Measurements from ENCODE around the gene ADGRL4.
"Not testable (repeated sequence)": the region's sequence is repeated elsewhere in the genome, so short reads cannot be mapped to it uniquely, and the experiment has no call there.

The ADGRL4 gene

DNA sequence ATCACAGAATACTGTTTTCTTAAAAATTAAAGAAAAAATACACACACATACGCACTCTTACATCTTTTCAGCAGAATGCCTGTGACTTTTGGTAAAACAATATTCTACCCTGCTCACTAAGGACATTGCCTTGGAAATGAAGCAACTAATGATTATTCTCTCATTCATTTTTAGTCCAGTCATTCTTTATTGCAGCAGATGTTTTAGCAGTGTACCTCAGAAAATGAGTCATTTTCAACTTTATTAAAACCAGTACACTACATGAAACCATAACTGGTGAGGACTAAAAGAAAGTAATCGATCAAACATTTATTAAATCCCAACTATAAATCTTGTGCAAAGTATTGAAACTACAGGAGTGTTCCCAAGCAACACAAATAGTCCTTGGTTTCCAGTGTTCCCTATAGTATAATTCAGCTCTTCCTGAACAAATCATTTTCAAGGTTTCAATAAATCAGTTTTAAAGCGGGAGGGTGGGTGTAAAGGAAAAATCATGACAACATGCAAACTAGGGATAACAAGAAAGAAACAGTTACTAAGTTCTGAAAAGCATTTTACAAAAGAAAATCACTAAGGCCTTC lies 114.2 kb downstream of the ADGRL4 start:
- H3K4me3 ChIP-seq, result no peak overlapping the region
- no peaks in the 10 kb centered on the region for H3K36me3 ChIP-seq
- H4K20me1 ChIP-seq, result no peaks in the 10 kb centered on the region
- H3K4me2 ChIP-seq, result no peak overlapping the region
- no peaks in the 10 kb centered on the region for H3K9me3 ChIP-seq (replicated peaks in 1 of 11)
- H3K9ac ChIP-seq, result no peak overlapping the region
- no peaks in the 10 kb centered on the region for H3K4me1 ChIP-seq
- H3K27me3 ChIP-seq, result no peaks in the 10 kb centered on the region
- H3K27ac ChIP-seq, result no peak overlapping the region
- no peak for TF ChIP-seq Cebpa-rat (IDR thresholded peaks at IDR 0.05)

DNA sequence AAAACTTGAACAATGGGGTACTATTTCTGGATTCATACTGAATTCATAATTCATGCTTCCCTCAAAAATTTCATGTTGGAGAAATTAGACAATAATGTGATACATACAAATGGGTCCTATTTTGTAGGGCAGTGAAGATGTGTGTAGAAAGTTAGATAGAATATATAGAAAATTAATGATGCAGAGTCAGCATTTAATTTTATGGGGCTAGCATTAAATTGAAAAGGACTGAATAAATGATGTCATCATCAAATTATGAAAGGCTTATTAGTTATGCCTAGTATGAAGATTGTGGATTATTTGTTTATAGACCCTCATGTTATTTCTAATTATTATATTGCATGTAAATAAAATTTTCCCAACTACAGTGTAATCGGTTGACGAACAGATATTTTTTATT lies 119.1 kb downstream of the ADGRL4 start:
- no peak overlapping the region for H3K4me2 ChIP-seq
- no peak overlapping the region for H3K9ac ChIP-seq
- no peak overlapping the region for H3K27ac ChIP-seq
- H3K36me3 ChIP-seq, result no peaks in the 10 kb centered on the region
- H3K4me3 ChIP-seq, result no peak overlapping the region
- H3K27me3 ChIP-seq, result no peaks in the 10 kb centered on the region
- H4K20me1 ChIP-seq, result no peaks in the 10 kb centered on the region
- no peak for TF ChIP-seq Cebpa-rat (IDR thresholded peaks at IDR 0.05)
- H3K9me3 ChIP-seq (replicated peaks in 1 of 11), result no peaks in the 10 kb centered on the region
- H3K4me1 ChIP-seq, result peaks cover 0 to 7% (median 0%) of the 10 kb centered on the region in 10 experiments; a peak in 2 of 20 replicates

DNA sequence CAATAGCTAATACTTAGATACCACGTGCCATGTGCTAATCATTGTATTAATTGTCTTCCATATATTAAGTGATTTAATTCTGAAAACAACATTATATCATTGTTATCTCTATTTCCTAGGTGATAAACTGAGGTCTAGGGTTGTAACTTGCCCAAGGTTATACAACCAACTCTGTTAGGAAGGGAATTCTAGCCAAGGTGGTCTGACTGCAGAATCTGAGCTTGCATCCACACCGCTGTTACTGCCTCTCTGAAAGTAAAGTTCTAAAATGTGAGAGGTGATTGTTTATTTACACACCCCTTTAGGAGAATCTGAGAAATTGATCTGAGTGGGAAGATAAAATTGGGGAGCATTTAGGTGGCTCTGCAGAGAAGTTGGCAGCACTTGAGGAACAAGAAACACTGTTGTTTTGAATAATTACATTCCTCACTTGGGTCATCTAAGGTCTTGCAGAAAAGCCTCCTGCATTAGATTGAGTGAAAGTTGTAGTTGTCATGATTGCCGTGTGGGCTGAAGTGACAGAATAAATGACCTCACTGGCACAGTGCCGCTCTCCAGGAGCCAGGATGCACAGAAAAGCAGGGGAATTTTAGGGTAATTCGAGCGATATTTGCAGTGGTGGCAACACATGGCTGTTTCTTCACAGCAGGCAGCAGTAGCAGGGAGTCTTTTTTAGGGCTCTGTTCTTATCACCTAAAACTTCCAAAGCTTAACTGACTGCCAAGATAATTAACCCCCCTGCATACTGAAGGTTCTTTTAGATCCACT lies 121.7 kb downstream of the ADGRL4 start:
- no peaks in the 10 kb centered on the region for H3K27me3 ChIP-seq
- TF ChIP-seq Cebpa-rat (IDR thresholded peaks at IDR 0.05), result no peak
- H3K27ac ChIP-seq, result no peak overlapping the region
- no peaks in the 10 kb centered on the region for H3K36me3 ChIP-seq
- H3K4me1 ChIP-seq, result peaks cover 0 to 7% (median 0%) of the 10 kb centered on the region in 10 experiments; a peak in 2 of 20 replicates
- no peak overlapping the region for H3K9ac ChIP-seq
- H3K4me3 ChIP-seq, result no peak overlapping the region
- H3K4me2 ChIP-seq, result no peak overlapping the region
- no peaks in the 10 kb centered on the region for H4K20me1 ChIP-seq
- H3K9me3 ChIP-seq (replicated peaks in 1 of 11), result no peaks in the 10 kb centered on the region

DNA sequence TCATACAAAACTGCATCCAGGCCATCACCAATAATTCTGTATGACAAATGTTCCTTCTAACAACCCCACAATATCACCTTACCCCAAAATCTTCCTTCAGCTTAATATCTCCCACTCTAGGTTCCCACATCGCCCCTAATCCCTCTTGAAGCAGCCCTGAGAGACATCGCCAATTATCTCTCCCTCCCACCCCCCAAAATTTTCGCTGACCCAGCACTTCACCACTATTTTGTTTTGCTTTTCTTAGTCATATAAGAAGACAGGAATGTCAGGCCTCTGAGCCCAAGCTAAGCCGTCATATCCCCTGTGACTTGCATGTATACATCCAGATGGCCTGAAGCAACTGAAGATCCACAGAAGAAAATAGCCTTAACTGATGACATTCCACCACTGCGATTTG lies 126.3 kb downstream of the ADGRL4 start:
- no peak overlapping the region for H3K4me2 ChIP-seq
- H3K9ac ChIP-seq, result no peak overlapping the region
- no peaks in the 10 kb centered on the region for H4K20me1 ChIP-seq
- H3K4me1 ChIP-seq, result peaks cover 0 to 6% (median 0%) of the 10 kb centered on the region in 10 experiments; a peak in 2 of 20 replicates
- no peaks in the 10 kb centered on the region for H3K27me3 ChIP-seq
- H3K27ac ChIP-seq, result no peak overlapping the region
- H3K36me3 ChIP-seq, result no peaks in the 10 kb centered on the region
- H3K9me3 ChIP-seq (replicated peaks in 1 of 11), result no peaks in the 10 kb centered on the region
- no peak for TF ChIP-seq Cebpa-rat (IDR thresholded peaks at IDR 0.05)
- no peak overlapping the region for H3K4me3 ChIP-seq

DNA sequence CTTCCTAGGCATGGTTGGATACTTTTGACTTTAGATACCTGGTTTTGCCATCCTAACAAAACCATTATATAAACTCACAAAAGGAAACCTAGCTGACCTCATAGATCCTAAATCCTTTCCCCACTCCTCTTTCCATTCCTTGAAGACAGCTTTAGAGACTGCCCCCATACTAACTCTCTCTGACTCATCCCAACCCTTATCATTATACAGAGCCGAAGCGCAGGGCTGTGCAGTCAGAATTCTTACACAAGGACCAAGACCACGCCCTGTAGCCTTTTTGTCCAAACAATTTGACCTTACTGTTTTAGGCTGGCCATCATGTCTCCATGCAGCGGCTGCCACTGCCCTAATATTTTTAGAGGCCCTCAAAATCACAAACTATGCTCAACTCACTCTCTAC lies 130.5 kb downstream of the ADGRL4 start:
- not testable (repeated sequence) for H3K9ac ChIP-seq; H3K4me2 ChIP-seq; H4K20me1 ChIP-seq; H3K27me3 ChIP-seq; H3K9me3 ChIP-seq (replicated peaks in 1 of 11); H3K27ac ChIP-seq; H3K4me3 ChIP-seq; H3K36me3 ChIP-seq; H3K4me1 ChIP-seq

DNA sequence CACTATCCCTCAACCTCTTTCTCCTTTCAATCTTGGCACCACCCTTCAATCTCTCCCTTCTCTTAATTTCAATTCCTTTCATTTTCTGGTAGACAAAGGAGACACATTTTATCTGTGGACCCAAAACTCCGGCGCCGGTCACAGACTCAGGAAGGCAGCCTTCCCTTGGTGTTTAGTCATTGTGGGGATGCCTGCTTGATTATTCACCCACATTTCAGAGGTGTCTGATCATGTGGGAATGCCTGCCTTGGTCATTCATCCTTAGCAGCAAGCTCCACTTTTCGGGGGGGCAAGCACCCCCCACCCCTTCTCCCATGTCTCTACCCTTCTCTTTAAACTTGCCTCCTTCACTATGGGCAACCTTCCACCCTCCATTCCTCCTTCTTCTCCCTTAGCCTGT lies 133.7 kb downstream of the ADGRL4 start:
- not testable (repeated sequence) for H3K36me3 ChIP-seq; H3K9ac ChIP-seq; H3K9me3 ChIP-seq (replicated peaks in 1 of 11); H4K20me1 ChIP-seq; H3K27me3 ChIP-seq; H3K27ac ChIP-seq; H3K4me1 ChIP-seq; H3K4me2 ChIP-seq; H3K4me3 ChIP-seq

DNA sequence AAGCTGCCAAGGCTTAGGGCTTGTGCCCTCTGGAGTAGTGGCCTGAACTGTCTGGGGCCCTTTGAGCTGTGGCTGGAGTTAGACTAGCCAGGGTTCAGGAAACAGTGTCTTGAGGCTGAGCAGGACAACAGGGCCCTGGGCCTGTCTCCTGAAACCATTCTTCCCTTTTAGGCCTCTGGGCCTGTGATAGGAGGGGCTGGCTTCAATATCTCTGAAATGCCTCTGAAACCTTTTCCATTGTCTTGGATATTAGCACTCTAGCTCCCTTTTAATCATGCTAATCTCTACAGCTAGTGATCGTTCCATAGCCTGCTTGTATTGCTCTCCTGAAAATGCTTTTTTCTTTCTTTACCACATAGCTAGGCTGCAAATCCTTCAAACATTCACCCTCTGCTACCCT lies 135.3 kb downstream of the ADGRL4 start:
- Histone ChIP-seq H3K27me3 (no peaks in the 10 kb centered on the region), H3K27ac (no peak overlapping the region), H3K36me3 (no peaks in the 10 kb centered on the region)

DNA sequence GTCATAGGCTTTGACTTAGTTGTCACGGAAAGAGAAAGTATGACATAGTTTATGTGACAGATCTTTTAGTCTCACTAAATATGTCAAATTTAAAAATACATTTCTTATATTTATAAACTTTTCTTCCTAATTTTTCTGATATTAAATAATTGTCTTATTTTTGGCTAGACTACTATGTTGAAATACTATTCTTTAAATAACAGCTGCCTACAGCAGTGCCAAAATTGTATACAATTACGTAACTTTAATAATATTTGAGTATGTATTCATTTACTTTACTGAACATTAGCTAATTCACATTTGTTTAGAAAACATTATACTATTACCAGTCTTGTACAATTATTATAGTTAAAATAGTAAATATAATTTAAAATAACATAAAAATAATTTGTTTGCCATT lies 137.4 kb downstream of the ADGRL4 start:
- Histone ChIP-seq H3K4me3 (no peak overlapping the region), H3K27me3 (no peaks in the 10 kb centered on the region), H4K20me1 (no peaks in the 10 kb centered on the region), H3K4me1 (no peaks in the 10 kb centered on the region), H3K9me3 (replicated peaks in 1 of 11) (no peaks in the 10 kb centered on the region), H3K4me2 (no peak overlapping the region), H3K36me3 (no peaks in the 10 kb centered on the region), H3K9ac (no peak overlapping the region), H3K27ac (no peak overlapping the region)
- TF ChIP-seq Cebpa-rat (IDR thresholded peaks at IDR 0.05), result no peak

More for the DNA sequence above, 135.3 kb downstream of the ADGRL4 start:
- no peak overlapping the region for H3K4me2 ChIP-seq
- no peaks in the 10 kb centered on the region for H3K9me3 ChIP-seq (replicated peaks in 1 of 11)
- no peak for TF ChIP-seq Cebpa-rat (IDR thresholded peaks at IDR 0.05)
- no peak overlapping the region for H3K9ac ChIP-seq
- no peaks in the 10 kb centered on the region for H3K4me1 ChIP-seq
- no peaks in the 10 kb centered on the region for H4K20me1 ChIP-seq
- no peak overlapping the region for H3K4me3 ChIP-seq

DNA sequence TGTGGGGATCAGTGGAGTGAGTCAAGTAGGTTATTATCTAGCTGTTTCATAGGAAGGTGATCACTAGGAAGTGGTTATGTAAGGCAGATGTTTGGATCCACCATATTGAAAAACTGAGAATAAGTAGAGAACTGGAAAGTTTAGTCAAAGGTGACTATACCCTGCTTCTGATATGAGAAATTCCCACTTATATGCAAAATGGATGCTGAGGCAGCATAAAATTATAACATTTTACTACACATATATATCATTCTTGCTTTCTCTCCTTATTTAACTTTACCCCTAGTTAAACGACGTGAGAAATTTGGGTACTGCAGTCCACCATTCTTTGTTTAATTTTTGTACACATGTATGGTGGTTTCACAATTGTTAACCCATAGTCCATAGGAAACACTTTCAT lies 142.4 kb downstream of the ADGRL4 start:
- Histone ChIP-seq H3K9ac (no peak overlapping the region), H3K9me3 (replicated peaks in 1 of 11) (no peaks in the 10 kb centered on the region), H3K4me2 (no peak overlapping the region), H3K4me3 (no peak overlapping the region), H3K27me3 (no peaks in the 10 kb centered on the region), H3K27ac (no peak overlapping the region), H3K4me1 (no peaks in the 10 kb centered on the region), H3K36me3 (no peaks in the 10 kb centered on the region), H4K20me1 (no peaks in the 10 kb centered on the region)
- TF ChIP-seq Cebpa-rat (IDR thresholded peaks at IDR 0.05), result no peak

DNA sequence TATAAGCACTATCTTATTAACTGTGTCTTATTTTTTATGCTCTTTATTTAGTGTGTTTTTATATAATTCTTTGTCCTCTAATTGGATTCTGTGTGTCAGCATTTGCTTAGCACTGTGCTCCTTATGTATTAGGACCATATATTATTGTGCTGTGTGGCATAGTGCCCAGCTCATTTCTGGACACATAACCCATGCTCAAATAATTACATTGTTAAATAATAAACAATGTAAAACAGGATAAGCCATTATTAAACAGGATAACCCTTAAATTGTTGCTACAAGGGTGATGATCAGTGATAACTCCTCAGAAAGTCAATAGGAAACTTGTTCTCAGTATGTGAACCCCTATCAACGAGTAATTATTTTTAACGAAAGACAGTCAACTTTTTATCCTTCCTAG lies 150.4 kb downstream of the ADGRL4 start:
- TF ChIP-seq Cebpa-rat (IDR thresholded peaks at IDR 0.05), result no peak
- Histone ChIP-seq H3K4me1 (no peaks in the 10 kb centered on the region), H3K27me3 (no peaks in the 10 kb centered on the region), H4K20me1 (no peaks in the 10 kb centered on the region), H3K4me3 (no peak overlapping the region), H3K27ac (no peak overlapping the region), H3K9me3 (replicated peaks in 1 of 11) (peaks cover 0 to 8% (median 3%) of the 10 kb centered on the region in 11 experiments; a peak in 4 of 22 replicates), H3K4me2 (no peak overlapping the region), H3K9ac (no peak overlapping the region), H3K36me3 (no peaks in the 10 kb centered on the region)
